OCI-LY1 (cell line): ENCODE data around the gene DUSP11.
"Not testable (repeated sequence)": the region's sequence is repeated elsewhere in the genome, so short reads cannot be mapped to it uniquely, and the experiment has no call there.

Source experiments
- H2AFZ ChIP-seq: fragments of 200-600 bp; sonication (generic), shearing (Covaris generic); 2 replicates; pipeline ENCODE4 v1.6.0; 2014; ENCODE audit warnings: antibody characterized with exemption, mild to moderate bottlenecking, low read length
- H3F3A ChIP-seq: fragments of 200-600 bp; sonication (generic), shearing (Covaris generic); 2 replicates; pipeline ENCODE4 v1.6.0; 2014; ENCODE audit warnings: mild to moderate bottlenecking, antibody characterized with exemption, low read length, moderate library complexity; ENCODE audit not compliant: insufficient read depth
- H3K27ac ChIP-seq: fragments of 200-600 bp; sonication (generic); 2 replicates; pipeline ENCODE4 v1.5.1; 2014; ENCODE audit warnings: low read length, mixed run types, mild to moderate bottlenecking, low read depth; ENCODE audit not compliant: poor library complexity, severe bottlenecking
- H3K27me3 ChIP-seq: fragments of 200-600 bp; sonication (generic); 2 replicates; pipeline ENCODE4 v1.6.0; 2014; ENCODE audit warnings: antibody characterized with exemption, mild to moderate bottlenecking, low read length, moderate library complexity; ENCODE audit not compliant: insufficient read depth
- H3K36me3 ChIP-seq: fragments of 200-600 bp; sonication (generic); 2 replicates; pipeline ENCODE4 v1.6.1; 2014; ENCODE audit warnings: mild to moderate bottlenecking, antibody characterized with exemption, low read length, moderate library complexity, mixed read lengths; ENCODE audit not compliant: insufficient read depth
- H3K4me1 ChIP-seq: fragments of 200-600 bp; sonication (generic); 2 replicates; pipeline ENCODE4 v1.5.1; 2014; ENCODE audit warnings: mild to moderate bottlenecking, low read length, moderate library complexity; ENCODE audit not compliant: insufficient read depth, severe bottlenecking
- H3K4me2 ChIP-seq: fragments of 200-600 bp; sonication (generic), shearing (Covaris generic); 2 replicates; pipeline ENCODE4 v1.6.1; 2014; ENCODE audit warnings: low read length
- H3K4me3 ChIP-seq: fragments of 200-600 bp; sonication (generic); 2 replicates; pipeline ENCODE4 v1.5.1; 2014; ENCODE audit warnings: low read length, low read depth, mild to moderate bottlenecking, mixed read lengths; ENCODE audit not compliant: poor library complexity, severe bottlenecking
- H3K79me2 ChIP-seq: fragments of 200-600 bp; shearing (Covaris generic); 2 replicates; pipeline ENCODE4 v1.6.1; 2016; ENCODE audit warnings: mixed run types, low read length, mixed read lengths; ENCODE audit not compliant: insufficient read depth
- H3K9ac ChIP-seq: fragments of 200-600 bp; sonication (generic), shearing (Covaris generic); 2 replicates; pipeline ENCODE4 v1.6.1; 2014; ENCODE audit warnings: mild to moderate bottlenecking, low read length, mixed read lengths
- H3K9me2 ChIP-seq: fragments of 200-600 bp; sonication (generic), shearing (Covaris generic); 2 replicates; pipeline ENCODE4 v1.6.1; 2014; ENCODE audit warnings: low read depth, mild to moderate bottlenecking, low read length, mixed read lengths
- H3K9me3 ChIP-seq: fragments of 200-600 bp; shearing (Covaris generic); 2 replicates; pipeline ENCODE4 v1.6.1; 2014; ENCODE audit warnings: low read length, mixed read lengths
- H4K20me1 ChIP-seq: fragments of 200-600 bp; sonication (generic), shearing (Covaris generic); 2 replicates; pipeline ENCODE4 v1.6.0; 2016; ENCODE audit warnings: mild to moderate bottlenecking, low read length; ENCODE audit not compliant: insufficient read depth
- CTCF ChIP-seq: fragments of 200-600 bp; sonication (generic), shearing (Covaris generic); IDR thresholded peaks from 2 replicates; pipeline ENCODE4 v1.5.1; 2017; ENCODE audit warnings: mild to moderate bottlenecking, antibody characterized with exemption, low read length, moderate library complexity, mixed read lengths
- EZH2 ChIP-seq: fragments of 200-600 bp; sonication (generic), shearing (Covaris generic); IDR thresholded peaks from 2 replicates; pipeline ENCODE4 v1.8.0; 2017; ENCODE audit warnings: borderline replicate concordance, mixed run types, mild to moderate bottlenecking, antibody characterized with exemption, low read length, moderate library complexity, mixed read lengths

The DUSP11 gene

GRCh38 chr2:73718851-73719621 lies 60.9 kb downstream of the DUSP11 start:
- TF ChIP-seq CTCF (no peak), EZH2 (no peak)
- no peaks in the 10 kb centered on the region for H3K9me2 ChIP-seq
- no peak overlapping the region for H3K4me2 ChIP-seq
- no peak overlapping the region for H3K27ac ChIP-seq
- H4K20me1 ChIP-seq = no peaks in the 10 kb centered on the region
- no peaks in the 10 kb centered on the region for H3K36me3 ChIP-seq
- H3K4me1 ChIP-seq = no peaks in the 10 kb centered on the region
- no peak overlapping the region for H3K9ac ChIP-seq
- no peaks in the 10 kb centered on the region for H3F3A ChIP-seq
- H3K27me3 ChIP-seq = peaks cover 5% of the 10 kb centered on the region; the same call in 1 of the 2 replicates
- H3K79me2 ChIP-seq = no peaks in the 10 kb centered on the region
- H3K9me3 ChIP-seq = peaks cover 4% of the 10 kb centered on the region; the same call in 1 of the 2 replicates
- no peak overlapping the region for H3K4me3 ChIP-seq
- H2AFZ ChIP-seq = no peak overlapping the region

- Histone ChIP-seq H3K79me2 (no peaks in the 10 kb centered on the region), H3K9me2 (no peaks in the 10 kb centered on the region), H4K20me1 (no peaks in the 10 kb centered on the region), H3F3A (no peaks in the 10 kb centered on the region), H3K9me3 (peaks cover 8% of the 10 kb centered on the region), H3K4me2 (no peak overlapping the region), H3K36me3 (no peaks in the 10 kb centered on the region), H3K9ac (no peak overlapping the region), H3K27me3 (peaks cover 5% of the 10 kb centered on the region; the same call in 1 of the 2 replicates), H2AFZ (no peak overlapping the region), H3K4me1 (no peaks in the 10 kb centered on the region), H3K27ac (no peak overlapping the region), H3K4me3 (no peak overlapping the region)
- TF ChIP-seq EZH2 = no peak
- no peak for TF ChIP-seq CTCF
Observed at GRCh38 chr2:73718421-73718820, 61.5 kb downstream of the DUSP11 start.

DNA sequence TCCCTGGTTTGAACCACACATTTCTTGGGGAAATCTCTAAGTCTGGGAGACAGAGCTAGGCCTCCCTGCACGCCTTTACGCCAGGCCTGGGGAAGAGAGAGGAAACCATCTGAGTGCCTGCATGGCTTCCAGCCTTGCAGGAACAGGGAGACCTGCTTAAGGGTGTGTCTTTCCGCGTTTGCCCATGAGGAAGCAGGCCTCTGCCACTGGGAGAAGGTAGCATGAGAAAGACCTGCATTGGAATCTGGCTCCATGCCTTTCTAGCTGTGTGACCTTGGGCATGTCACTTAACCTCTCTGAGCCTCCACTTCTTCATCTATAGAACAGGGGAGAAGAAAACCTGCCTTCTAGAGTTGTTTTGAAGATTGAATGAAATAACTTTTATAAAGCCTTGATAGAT lies 62.2 kb downstream of the DUSP11 start:
- H3K9me2 ChIP-seq, H3K27me3 ChIP-seq, H2AFZ ChIP-seq, H3K9ac ChIP-seq, H3K27ac ChIP-seq, H3K79me2 ChIP-seq, H3K4me1 ChIP-seq, H3F3A ChIP-seq, H4K20me1 ChIP-seq, H3K4me2 ChIP-seq, H3K9me3 ChIP-seq, H3K36me3 ChIP-seq, H3K4me3 ChIP-seq: not testable (repeated sequence)

DNA sequence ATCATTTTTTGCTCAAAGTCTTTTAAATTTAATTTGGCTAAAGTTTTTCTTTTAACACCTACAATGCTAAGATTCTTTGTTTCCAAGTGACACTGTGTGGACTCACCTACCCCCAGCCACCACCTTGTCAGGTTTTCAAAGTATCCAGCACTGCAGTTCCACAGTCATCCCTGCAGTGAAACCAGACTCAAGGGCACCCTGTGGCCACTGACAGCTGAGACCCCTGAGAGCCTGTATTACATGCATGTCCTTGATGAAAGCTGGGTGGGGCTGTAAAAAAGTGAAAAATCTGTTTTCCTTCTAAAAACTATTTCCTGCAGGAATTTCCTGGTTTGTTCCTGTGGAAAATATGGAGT lies 62.7 kb downstream of the DUSP11 start:
- Histone ChIP-seq H3K4me1 (no peaks in the 10 kb centered on the region), H3K9ac (no peak overlapping the region), H3K27ac (no peak overlapping the region), H3K4me3 (no peak overlapping the region), H2AFZ (no peak overlapping the region), H3F3A (no peaks in the 10 kb centered on the region), H3K79me2 (no peaks in the 10 kb centered on the region), H4K20me1 (no peaks in the 10 kb centered on the region), H3K27me3 (peaks cover 5% of the 10 kb centered on the region; the same call in 1 of the 2 replicates), H3K9me3 (peaks cover 8% of the 10 kb centered on the region), H3K4me2 (no peak overlapping the region), H3K9me2 (no peaks in the 10 kb centered on the region), H3K36me3 (no peaks in the 10 kb centered on the region)
- no peak for TF ChIP-seq CTCF
- TF ChIP-seq EZH2 = no peak
